HG03095 (cell line): ENCODE measurements around the gene SNRPA1.

Source experiments
- ATAC-seq: cut with Tn5 transposase; IDR thresholded peaks from one replicate; pipeline ENCODE4 v1.9.1; 2021; ENCODE audit warnings: moderate library complexity; ENCODE audit not compliant: unreplicated experiment

SNRPA1 gene

GRCh38 chr15:101294731-101295606 lies at the start of gene SNRPA1:
TSS of gene SNRPA1 (minus strand) at chr15:101295248. CDS start at chr15:101295178, 70 bp downstream.
- ATAC-seq: peak; percentile 68

- ATAC-seq: no peak
Observed at GRCh38 chr15:101342056-101342455, 47.0 kb upstream of the SNRPA1 start.

- no peak for ATAC-seq
Observed at GRCh38 chr15:101338502-101339057, 43.5 kb upstream of the SNRPA1 start.

- ATAC-seq: no peak
Observed at GRCh38 chr15:101337976-101338375, 42.9 kb upstream of the SNRPA1 start.

- peak; percentile 63 for ATAC-seq
Observed at GRCh38 chr15:101333907-101334789, 39.1 kb upstream of the SNRPA1 start.

- no peak for ATAC-seq
Observed at GRCh38 chr15:101332061-101332467, 37.0 kb upstream of the SNRPA1 start.

- ATAC-seq: no peak
Observed at GRCh38 chr15:101329867-101330380, 34.9 kb upstream of the SNRPA1 start.

GRCh38 chr15:101329309-101329863 lies 34.3 kb upstream of the SNRPA1 start:
- no peak for ATAC-seq

GRCh38 chr15:101328001-101328400 lies 33.0 kb upstream of the SNRPA1 start:
- no peak for ATAC-seq

- no peak for ATAC-seq
Observed at GRCh38 chr15:101327147-101327740, 32.2 kb upstream of the SNRPA1 start.

- no peak for ATAC-seq
Observed at GRCh38 chr15:101326462-101327146, 31.6 kb upstream of the SNRPA1 start.

GRCh38 chr15:101326026-101326315 lies 30.9 kb upstream of the SNRPA1 start:
- no peak for ATAC-seq

GRCh38 chr15:101325263-101326025 lies 30.4 kb upstream of the SNRPA1 start:
- no peak for ATAC-seq

- no peak for ATAC-seq
Observed at GRCh38 chr15:101324524-101325177, 29.6 kb upstream of the SNRPA1 start.

GRCh38 chr15:101323793-101324523 lies 28.9 kb upstream of the SNRPA1 start:
- no peak for ATAC-seq

- no peak for ATAC-seq
Observed at GRCh38 chr15:101322854-101323477, 27.9 kb upstream of the SNRPA1 start.

- no peak for ATAC-seq
Observed at GRCh38 chr15:101322016-101322695, 27.1 kb upstream of the SNRPA1 start.
